HG03139 (cell line): Measurements from ENCODE around the gene XRCC5.
"Not testable (repeated sequence)": the region's sequence is repeated elsewhere in the genome, so short reads cannot be mapped to it uniquely, and the experiment has no call there.

Source experiments
- ATAC-seq: cut with Tn5 transposase; IDR thresholded peaks from one replicate; pipeline ENCODE4 v1.9.1; 2021; ENCODE audit not compliant: unreplicated experiment

XRCC5 gene

GRCh38 chr2:216192181-216192580 lies 83.0 kb downstream of the XRCC5 start:
- ATAC-seq: no peak

GRCh38 chr2:216192931-216193330 lies 83.8 kb downstream of the XRCC5 start:
- no peak for ATAC-seq

- no peak for ATAC-seq
Measured at GRCh38 chr2:216194013-216194412, 84.9 kb downstream of the XRCC5 start.

GRCh38 chr2:216194561-216194960 lies 85.4 kb downstream of the XRCC5 start:
- ATAC-seq: no peak

- ATAC-seq: no peak
Measured at GRCh38 chr2:216195565-216196029, 86.4 kb downstream of the XRCC5 start.

DNA sequence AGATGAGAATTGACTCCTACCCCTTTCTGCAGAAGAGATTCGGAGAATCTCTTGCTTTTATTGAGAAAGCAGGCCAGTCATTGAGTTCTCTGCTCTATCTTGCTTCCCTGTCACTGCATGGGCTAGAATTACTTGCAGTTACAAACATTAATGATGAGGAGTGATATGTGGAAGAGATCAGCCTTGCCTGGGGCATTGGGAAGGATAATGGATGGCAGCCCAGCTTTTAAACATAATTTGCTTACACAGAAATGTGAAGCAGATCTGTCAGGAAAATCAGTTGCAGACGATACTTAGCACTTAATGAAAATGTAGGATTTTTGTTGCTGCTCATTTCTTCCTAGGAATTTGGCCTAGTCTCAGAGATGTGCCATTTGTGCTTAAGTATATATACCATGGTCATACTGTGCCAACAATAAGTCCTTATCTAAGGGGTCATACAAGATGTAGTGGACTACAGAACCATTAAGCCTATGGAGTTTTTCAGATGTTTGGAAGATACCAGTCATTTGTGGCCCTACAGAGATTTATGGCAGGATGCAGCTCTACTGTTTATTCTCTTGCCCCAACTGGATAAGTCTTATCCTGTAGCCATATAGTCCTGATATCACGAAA lies 92.7 kb downstream of the XRCC5 start:
- ATAC-seq: no peak

GRCh38 chr2:216202626-216203250 lies 93.6 kb downstream of the XRCC5 start:
- no peak for ATAC-seq

DNA sequence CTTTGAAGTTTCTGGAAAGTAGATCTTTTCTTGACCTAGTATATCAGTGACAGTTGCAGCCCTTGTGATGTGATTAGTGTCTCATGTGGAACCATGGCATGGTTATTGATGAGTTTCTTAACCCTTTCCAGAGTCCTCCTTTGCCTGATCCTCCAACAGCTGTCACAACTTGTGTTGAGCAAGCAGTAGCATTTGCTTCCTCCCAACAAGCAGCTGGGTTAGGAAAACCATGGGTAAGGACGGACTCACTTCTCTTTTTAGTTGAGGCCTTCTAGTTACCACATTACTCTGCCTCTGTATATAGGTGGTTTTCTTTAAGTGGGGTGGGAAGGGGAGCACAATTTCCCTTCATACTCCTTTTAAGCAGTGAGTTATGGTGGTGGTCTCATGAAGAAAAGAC lies 96.3 kb downstream of the XRCC5 start:
- ATAC-seq: no peak

DNA sequence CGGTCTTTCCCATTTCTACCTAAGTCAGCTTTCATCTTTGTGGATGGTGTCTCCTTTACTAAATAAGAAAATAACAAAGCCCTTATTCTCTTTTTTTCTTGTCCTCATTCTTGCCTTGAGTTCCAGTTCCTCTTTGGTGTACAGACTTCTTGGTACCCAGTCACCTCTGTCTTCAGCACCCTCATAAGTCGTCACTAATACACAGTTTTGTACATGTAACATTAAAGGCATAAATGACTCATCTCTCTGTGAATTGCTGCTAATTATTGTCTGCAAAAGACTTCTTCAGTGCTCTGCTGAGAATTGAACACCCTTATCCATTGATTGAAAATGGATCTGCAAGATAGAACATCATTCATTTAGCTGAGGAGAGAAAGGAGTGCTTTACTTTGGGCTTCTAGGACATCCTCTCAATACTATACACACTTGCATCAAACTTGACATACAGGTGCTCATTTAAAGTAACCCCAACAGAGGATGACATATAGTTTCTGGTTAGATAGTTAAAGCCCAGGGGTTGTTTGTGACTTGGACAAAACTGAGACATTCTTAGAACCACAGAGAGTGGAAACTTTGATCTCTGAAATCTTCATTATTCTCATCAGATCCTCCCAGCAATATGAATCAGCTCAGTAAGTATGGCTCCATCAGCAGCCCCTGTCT lies 97.0 kb downstream of the XRCC5 start:
- peak; percentile 57 for ATAC-seq

- no peak for ATAC-seq
Measured at GRCh38 chr2:216206821-216207220, 97.7 kb downstream of the XRCC5 start.

DNA sequence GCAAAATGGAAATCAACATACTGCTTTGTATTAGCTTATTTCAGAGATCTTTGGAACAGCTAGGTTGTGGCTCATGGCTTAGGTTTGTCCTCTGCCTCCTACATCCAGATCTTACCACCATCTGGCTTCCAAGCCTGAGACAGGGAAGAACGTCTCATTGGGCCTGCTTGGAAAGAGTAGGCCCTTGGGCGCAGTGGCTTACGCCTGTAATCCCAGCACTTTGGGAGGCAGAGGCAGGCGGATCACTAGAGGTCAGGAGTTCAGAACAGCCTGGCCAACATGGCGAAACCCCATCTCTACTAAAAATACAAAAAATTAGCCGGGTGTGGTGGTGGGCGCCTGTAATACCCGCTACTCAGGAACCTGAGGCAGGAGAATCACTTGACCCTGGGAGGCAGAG lies 99.5 kb downstream of the XRCC5 start:
- ATAC-seq: not testable (repeated sequence)

- ATAC-seq: no peak
Measured at GRCh38 chr2:216210701-216211540, 101.8 kb downstream of the XRCC5 start.

- ATAC-seq: no peak
Measured at GRCh38 chr2:216211614-216212145, 102.5 kb downstream of the XRCC5 start.

GRCh38 chr2:216214768-216215167 lies 105.6 kb downstream of the XRCC5 start:
- no peak for ATAC-seq

DNA sequence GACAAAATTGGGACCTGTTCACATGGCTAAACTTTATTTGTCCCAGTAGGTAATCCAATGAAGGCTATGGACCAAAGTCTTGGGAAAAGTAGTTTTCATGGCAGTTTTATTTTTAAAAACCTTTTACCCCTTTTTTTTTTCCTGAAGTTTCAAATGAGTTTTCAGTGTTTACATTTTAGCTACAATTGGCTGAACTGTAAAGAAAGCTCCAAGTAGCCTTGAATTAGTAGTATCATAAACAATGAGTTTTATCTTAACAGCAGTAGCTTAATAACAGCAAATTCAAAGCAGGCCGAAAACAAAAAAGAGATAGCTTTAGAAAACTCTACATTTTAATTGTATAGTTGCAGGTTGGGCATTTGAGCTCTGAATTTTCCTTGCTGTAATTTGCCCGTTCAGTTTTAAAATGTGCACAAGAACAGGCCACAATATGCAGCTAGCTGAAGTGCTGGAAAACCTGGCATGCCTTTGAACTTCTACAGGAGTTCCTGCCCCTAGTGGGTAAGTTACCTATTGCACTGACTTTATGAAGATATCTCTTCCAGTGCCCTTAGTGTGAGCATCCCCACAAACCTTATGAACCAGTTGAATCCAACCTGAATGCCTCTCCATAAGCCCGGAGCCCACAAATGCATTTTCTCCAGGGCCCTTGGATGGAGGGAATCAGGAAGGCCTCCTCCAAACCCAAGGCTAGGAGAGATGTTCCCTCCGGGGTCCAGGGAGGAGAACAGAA lies 106.7 kb downstream of the XRCC5 start:
- no peak for ATAC-seq

GRCh38 chr2:216216951-216217903 lies 108.1 kb downstream of the XRCC5 start:
- ATAC-seq: no peak

DNA sequence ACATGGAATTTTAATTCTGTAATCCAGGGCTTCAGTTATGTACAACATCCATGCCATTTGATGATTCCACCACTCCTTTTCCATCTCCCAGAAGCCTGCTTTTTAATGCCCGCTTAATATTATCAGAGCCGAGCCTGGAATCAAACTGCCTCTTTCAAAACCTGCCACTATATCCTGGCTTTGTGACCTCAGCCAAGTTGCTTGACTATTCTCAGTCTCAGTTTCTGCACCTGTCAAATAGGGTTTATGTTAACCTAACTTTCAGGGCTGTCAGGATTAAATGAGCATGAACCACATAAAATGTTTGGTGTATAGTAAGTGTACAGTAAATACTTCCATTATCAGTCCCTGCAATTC lies 108.7 kb downstream of the XRCC5 start:
- peak; percentile 34 for ATAC-seq

GRCh38 chr2:216219861-216220260 lies 110.7 kb downstream of the XRCC5 start:
- ATAC-seq: no peak

DNA sequence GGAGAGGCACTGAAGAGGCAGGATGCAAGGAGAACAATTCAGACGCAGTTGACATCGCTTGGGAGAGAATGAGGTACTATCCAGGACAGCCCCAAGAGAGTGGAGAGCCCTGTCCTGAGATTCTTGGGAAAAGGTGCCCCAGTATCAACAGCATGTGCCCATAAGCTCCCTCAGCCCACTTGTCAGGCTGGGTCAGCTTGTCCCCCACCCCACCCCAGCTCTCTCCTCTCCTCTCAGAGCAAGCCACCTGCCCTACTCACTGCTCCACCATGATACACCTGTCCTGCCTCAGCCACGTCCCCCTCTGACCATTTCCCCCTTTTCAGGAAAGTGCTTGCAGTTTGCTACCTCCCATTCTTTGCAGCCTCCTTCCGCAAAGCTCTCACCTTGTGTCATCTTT lies 111.8 kb downstream of the XRCC5 start:
- ATAC-seq: no peak
